ENCODE measurements around the gene CRYBG1.

GRCh38 chr6:106600329-106600728, 239.8 kb downstream of the CRYBG1 start:
- TF ChIP-seq RNF2 (IDR thresholded peaks at IDR 0.05; ENCODE audit: borderline replicate concordance, low read depth) (no peak), CTCF (IDR thresholded peaks at IDR 0.05) (no peak), REST (IDR thresholded peaks at IDR 0.05) (no peak)

Data from A549 (cell line).